H4 (cell line): ENCODE data around the gene FBXO44. TPM values are rescaled to one million over a fixed set of nuclear protein-coding genes. Genes with fewer than 3 reads are reported as not detected.
"Not testable (repeated sequence)": the region's sequence is repeated elsewhere in the genome, so short reads cannot be mapped to it uniquely, and the experiment has no call there.

Experiments used
- DNase-seq: peaks from one replicate; pipeline ENCODE4 v3.0.0-alpha.2; 2015; ENCODE audit warnings: low spot score
- total RNA-seq: library from RNA; depleted of rRNA; stranded (reverse); fragments of >200 nt; shearing (Covaris generic); gene quantifications from 2 replicates; pipeline ENCODE4 v1.2.3, GENCODE V29; 2014; rRNA removed

FBXO44 gene, protein sequence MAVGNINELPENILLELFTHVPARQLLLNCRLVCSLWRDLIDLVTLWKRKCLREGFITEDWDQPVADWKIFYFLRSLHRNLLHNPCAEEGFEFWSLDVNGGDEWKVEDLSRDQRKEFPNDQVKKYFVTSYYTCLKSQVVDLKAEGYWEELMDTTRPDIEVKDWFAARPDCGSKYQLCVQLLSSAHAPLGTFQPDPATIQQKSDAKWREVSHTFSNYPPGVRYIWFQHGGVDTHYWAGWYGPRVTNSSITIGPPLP
- 7.8 and 8.8 TPM in 2 replicates for total RNA-seq

- DNase-seq: no peak
Observed at GRCh38 chr1:11654137-11654938, at the start of gene FBXO44, which contains the start of gene FBXO2. FBXO44 (plus strand) TSS chr1:11654877; CDS start chr1:11655836, 959 bp downstream. FBXO2 (minus strand) TSS chr1:11654429; CDS start chr1:11654340, 89 bp downstream.

- DNase-seq: no peak
Observed at GRCh38 chr1:11606775-11607174, 47.9 kb upstream of the FBXO44 start.

- not testable (repeated sequence) for DNase-seq
Observed at GRCh38 chr1:11608596-11609130, 46.0 kb upstream of the FBXO44 start.

DNA sequence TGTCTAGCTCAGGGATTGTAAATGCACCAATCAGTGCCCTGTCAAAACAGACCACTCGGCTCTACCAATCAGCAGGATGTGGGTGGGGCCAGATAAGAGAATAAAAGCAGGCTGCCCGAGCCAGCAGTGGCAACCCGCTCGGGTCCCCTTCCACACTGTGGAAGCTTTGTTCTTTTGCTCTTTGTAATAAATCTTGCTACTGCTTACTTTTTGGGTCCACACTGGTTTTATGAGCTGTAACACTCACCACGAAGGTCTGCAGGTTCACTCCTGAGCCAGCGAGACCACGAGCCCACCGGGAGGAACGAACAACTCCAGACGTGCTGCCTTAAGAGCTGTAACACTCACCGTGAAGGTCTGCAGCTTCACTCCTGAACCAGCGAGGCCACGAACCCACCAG lies 45.3 kb upstream of the FBXO44 start:
- DNase-seq: not testable (repeated sequence)

- no peak for DNase-seq
Observed at GRCh38 chr1:11610629-11611180, 44.0 kb upstream of the FBXO44 start.

DNA sequence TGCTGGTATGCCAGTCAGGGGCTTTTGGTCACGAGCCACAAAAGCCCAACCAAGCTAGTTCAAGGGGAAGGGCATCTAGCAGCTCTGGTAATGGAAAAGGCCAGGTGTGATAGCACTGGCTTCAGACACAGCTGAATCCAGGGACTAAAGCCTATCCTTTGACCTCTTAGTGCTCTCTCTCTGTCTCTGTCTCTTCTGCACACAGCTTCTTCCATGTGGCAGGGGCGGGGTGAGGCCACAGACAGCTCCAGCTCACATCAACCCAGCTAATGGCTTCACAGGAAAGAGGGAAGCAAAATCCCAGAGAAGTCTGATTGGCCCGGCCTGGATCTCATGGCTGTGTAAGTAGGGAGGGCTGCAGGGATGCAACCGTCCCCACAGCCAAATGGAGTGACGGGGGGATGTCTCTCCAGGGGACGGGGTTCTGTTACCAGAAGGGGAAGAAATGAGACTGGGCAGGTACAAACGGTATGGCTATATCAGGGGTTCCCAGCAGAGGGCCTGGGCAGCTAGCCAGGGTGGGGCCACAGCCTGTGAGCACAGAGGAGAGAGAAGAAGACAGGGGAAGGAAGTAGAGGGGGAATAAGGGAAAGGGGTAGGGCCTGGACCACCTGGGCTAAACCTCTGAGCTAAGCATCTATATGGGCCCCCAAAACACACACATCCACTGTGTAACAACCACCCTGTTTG lies 42.9 kb upstream of the FBXO44 start:
- DNase-seq: no peak

GRCh38 chr1:11613347-11613746 lies 41.3 kb upstream of the FBXO44 start:
- DNase-seq: no peak

- DNase-seq: no peak
Observed at GRCh38 chr1:11615090-11615489, 39.6 kb upstream of the FBXO44 start.

GRCh38 chr1:11616766-11617165 lies 37.9 kb upstream of the FBXO44 start:
- no peak for DNase-seq

DNA sequence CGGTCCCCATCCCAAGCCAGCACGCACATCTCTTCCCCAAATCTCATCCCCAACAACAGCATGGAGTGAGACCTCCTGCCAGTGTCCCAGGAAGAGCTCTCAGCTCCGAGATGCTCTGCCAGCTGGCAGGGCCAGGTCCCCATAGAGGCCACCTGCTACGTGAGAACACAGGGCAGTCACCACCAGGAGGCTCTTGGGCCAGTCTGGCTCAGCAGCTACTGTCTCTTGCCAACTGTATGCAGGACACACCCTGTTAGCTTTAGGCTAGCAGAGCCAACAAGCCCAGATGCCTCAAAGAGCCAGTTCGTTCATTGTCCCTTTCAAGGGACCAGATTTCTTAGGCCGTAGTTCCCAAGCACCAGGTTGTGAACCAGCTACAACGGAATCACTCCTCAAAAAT lies 37.4 kb upstream of the FBXO44 start:
- no peak for DNase-seq

GRCh38 chr1:11617741-11618140 lies 36.9 kb upstream of the FBXO44 start:
- DNase-seq: no peak

DNA sequence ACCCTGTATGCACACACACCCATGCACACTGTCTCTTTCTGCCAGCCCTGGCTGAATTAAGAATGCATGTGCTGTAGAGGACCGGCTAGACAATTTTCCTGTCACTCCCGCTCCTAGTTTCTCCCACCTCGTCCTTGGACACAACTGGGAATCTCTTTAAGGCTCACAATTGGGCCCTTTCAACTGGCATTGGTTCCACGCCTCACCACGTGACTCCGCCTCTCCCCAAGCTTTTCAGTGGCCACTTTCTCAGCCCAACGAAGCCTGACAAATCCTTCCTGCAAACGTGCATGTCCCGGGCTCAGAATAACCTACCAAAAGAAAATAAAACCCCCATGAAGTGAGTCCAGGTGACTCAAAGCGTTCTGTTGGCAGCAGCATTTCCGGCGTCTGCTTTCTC lies 34.3 kb upstream of the FBXO44 start:
- DNase-seq: no peak

GRCh38 chr1:11620924-11621323 lies 33.8 kb upstream of the FBXO44 start:
- DNase-seq: no peak

GRCh38 chr1:11622398-11622797 lies 32.3 kb upstream of the FBXO44 start:
- no peak for DNase-seq

GRCh38 chr1:11623702-11624101 lies 31.0 kb upstream of the FBXO44 start:
- no peak for DNase-seq

DNA sequence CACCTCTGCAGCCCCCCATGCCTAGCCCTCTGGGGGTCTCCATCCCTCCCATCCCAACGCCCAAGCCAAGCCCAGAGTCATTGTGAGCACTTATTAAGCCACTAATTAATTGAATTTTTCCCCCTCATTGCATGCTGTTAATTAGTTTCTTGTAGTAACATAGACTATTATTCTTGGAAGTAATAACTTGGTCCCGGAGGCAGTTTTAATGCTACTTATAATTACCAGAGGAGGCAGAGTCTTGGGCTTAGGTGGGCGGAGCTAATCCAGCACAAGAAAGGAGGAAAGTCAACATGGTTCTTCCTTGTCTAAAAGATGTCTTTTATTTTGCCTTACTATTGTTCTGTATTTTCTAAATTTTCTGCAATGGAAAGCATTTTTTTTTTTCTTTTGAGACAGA lies 28.1 kb upstream of the FBXO44 start:
- DNase-seq: no peak

DNA sequence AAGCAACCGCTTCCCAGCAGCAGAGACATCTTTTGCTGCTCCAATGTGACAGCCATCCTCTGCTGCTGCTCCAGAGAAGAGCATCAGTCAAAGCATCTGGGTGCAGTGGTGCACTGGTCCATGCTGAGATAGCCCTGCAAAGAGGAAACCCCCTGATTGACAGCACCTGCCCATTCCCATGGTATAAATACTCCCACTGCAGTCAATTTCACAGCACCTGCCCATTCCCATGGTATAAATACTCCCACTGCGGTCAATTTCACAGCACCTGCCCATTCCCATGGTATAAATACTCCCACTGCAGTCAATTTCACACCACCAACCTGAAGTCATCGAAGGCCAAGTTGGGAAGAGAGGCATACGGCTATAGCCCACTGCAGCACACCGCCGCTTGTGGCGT lies 25.9 kb upstream of the FBXO44 start:
- DNase-seq: no peak

DNA sequence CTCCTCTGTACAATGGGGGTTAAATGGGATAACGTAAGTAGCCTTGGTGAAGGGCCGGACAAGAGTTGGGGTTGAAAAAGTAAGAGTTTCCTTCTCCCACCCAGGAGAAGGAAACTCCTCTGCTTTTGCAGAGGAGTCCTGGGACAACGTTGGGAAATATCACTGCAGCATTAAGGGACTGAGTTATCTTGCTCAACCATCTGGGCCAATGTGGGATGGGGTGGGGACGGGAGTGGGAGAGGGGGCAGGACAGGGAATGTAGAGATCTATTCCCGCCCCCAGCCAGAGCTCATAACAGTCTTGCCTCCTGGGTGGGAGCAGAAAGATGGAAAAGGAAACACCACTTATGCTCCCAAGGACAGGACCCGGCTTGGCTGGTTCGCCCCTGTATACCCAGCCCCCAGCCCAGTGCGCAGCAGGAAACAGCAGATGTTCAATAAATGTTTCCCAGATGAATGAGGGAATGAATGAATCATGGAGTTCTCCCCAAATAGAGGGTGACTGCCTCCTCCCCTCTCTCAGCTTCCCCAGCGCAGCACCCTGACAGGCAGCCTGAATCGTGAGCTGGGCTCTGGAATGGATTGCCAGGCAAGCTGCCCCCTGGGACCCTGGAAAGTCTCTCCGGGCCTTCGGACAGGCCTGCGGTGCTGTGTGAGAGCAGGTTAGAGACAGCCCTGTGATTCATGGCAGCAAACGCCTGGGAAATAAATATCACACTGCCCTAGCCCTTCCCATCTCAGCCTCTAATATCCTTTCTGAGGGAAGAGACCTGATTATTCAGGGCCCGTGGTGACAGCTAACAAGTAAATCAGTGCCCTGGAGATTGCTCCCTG lies 25.3 kb upstream of the FBXO44 start:
- no peak for DNase-seq

DNA sequence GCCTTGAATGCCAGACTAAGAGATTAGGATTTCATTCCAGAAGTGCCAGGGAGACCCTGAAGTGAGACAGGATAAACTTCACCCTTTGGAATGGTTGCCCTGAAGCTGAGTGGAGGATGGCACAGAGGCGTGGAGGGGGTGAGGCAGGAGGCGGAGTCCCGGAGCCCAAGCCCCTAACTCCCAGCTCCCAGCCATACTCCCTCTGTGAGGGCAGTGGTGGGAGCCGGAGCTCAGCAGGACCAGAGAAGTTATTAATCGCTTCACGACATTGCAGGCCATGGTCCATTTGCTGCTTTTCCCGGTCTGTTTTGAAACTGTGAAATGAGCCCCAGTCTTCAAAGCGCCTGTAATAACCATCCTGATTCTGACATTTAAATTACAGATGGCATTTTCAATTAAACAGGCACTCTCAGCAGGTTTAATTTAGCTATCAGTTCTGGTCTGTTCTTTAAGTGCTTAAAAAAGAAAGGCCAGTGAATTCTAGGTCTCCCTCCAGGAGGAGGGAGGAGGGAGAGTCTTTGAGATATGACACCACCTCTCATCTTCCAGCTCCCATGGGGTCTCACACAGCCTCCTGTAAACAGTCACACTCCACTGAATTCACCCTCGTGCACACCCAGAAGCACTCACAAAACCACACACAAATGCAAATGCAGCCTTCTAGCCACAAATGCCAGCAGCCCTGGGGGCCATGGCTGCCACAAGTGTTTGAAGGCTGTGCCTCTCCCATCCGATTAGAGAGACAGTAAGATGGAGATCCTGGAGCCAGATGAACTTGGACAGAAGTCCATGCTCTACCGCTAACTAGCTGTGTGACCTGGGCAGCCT lies 20.1 kb upstream of the FBXO44 start:
- DNase-seq: no peak

DNA sequence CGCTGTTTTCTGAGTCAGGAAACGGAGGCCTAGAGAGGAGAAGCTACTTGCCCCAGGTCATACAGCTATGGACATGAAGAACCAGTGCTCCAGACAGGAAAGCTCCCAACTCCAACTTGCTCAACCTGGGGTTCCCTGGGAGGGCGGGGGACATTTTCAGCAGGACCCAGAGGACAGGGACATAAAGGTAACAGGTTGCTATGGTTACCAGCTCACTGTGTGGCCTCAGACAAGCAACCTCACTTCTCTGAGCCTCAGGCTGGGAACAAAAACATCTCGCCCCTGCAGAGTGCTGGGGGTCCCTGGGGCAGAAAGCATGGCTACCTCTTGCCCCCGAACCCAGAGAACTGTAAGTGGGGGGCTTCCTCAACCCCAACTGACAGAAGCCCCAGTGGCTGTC lies 16.6 kb upstream of the FBXO44 start:
- DNase-seq: no peak
